Measurements from ENCODE around the gene CNTN5. TPM values are rescaled to one million over a fixed set of nuclear protein-coding genes. Genes with fewer than 3 reads are reported as not detected.

The CNTN5 gene
- polyA plus RNA-seq, 1 donor from 2014 or later, result 1.1 TPM

GRCh38 chr11:99593197-99593596 lies 572.4 kb downstream of the CNTN5 start:
- Histone ChIP-seq H3K4me2 (ENCODE audit: low read length) (no peak overlapping the region), H3K9ac (ENCODE audit: low read length) (no peak overlapping the region), H3K27ac (ENCODE audit: low read length) (no peak overlapping the region), H4K20me1 (ENCODE audit: insufficient read depth) (no peaks in the 10 kb centered on the region), H3K79me2 (replicated peaks; ENCODE audit: insufficient read depth, low read length) (no peaks in the 10 kb centered on the region), H2AFZ (ENCODE audit: low read depth, low read length) (no peak overlapping the region), H3K27me3 (ENCODE audit: insufficient read depth, low read depth, low read length) (no peaks in the 10 kb centered on the region), H3K9me2 (ENCODE audit: insufficient read depth, low read length) (no peaks in the 10 kb centered on the region), H3K36me3 (ENCODE audit: insufficient read depth, low read length) (no peaks in the 10 kb centered on the region), H3K4me3 (ENCODE audit: low read length) (no peak overlapping the region), H3F3A (ENCODE audit: insufficient read depth, low read length, poor library complexity, severe bottlenecking) (no peaks in the 10 kb centered on the region), H3K9me3 (ENCODE audit: low read length) (no peaks in the 10 kb centered on the region)
- peak; percentile 83 for TF ChIP-seq EP300 (conservative IDR thresholded peaks at IDR 0.05; ENCODE audit: poor library complexity, severe bottlenecking)
- TF ChIP-seq EZH2 (IDR thresholded peaks at IDR 0.05; ENCODE audit: borderline replicate concordance, insufficient read depth, low read length, poor library complexity, severe bottlenecking), result no peak
- TF ChIP-seq POLR2AphosphoS5 (IDR thresholded peaks at IDR 0.05), result peak; percentile 58

GRCh38 chr11:99601179-99601578 lies 580.4 kb downstream of the CNTN5 start:
- H3K27me3 ChIP-seq (ENCODE audit: insufficient read depth, low read depth, low read length), result no peaks in the 10 kb centered on the region
- H2AFZ ChIP-seq (ENCODE audit: low read depth, low read length), result no peak overlapping the region
- H3K4me3 ChIP-seq (ENCODE audit: low read length), result no peak overlapping the region
- no peak overlapping the region for H3K27ac ChIP-seq (ENCODE audit: low read length)
- H3F3A ChIP-seq (ENCODE audit: insufficient read depth, low read length, poor library complexity, severe bottlenecking), result no peaks in the 10 kb centered on the region
- no peaks in the 10 kb centered on the region for H3K79me2 ChIP-seq (replicated peaks; ENCODE audit: insufficient read depth, low read length)
- H3K9me3 ChIP-seq (ENCODE audit: low read length), result no peaks in the 10 kb centered on the region
- no peak overlapping the region for H3K4me2 ChIP-seq (ENCODE audit: low read length)
- H4K20me1 ChIP-seq (ENCODE audit: insufficient read depth), result no peaks in the 10 kb centered on the region
- H3K36me3 ChIP-seq (ENCODE audit: insufficient read depth, low read length), result no peaks in the 10 kb centered on the region
- no peak overlapping the region for H3K9ac ChIP-seq (ENCODE audit: low read length)
- no peak for TF ChIP-seq POLR2AphosphoS5 (IDR thresholded peaks at IDR 0.05)
- no peak for TF ChIP-seq CTCF (IDR thresholded peaks at IDR 0.05; ENCODE audit: poor library complexity, severe bottlenecking)
- no peaks in the 10 kb centered on the region for H3K9me2 ChIP-seq (ENCODE audit: insufficient read depth, low read length)

GRCh38 chr11:99614352-99614751 lies 593.6 kb downstream of the CNTN5 start:
- H3K36me3 ChIP-seq (ENCODE audit: insufficient read depth, low read length), result no peaks in the 10 kb centered on the region

More at GRCh38 chr11:99614352-99614751, 593.6 kb downstream of the CNTN5 start:
- H3K27ac ChIP-seq (ENCODE audit: low read length), result no peak overlapping the region
- H3K4me2 ChIP-seq (ENCODE audit: low read length), result no peak overlapping the region
- H3K79me2 ChIP-seq (replicated peaks; ENCODE audit: insufficient read depth, low read length), result no peaks in the 10 kb centered on the region
- H3F3A ChIP-seq (ENCODE audit: insufficient read depth, low read length, poor library complexity, severe bottlenecking), result no peaks in the 10 kb centered on the region
- no peak overlapping the region for H3K4me3 ChIP-seq (ENCODE audit: low read length)
- no peaks in the 10 kb centered on the region for H3K9me2 ChIP-seq (ENCODE audit: insufficient read depth, low read length)
- no peaks in the 10 kb centered on the region for H3K27me3 ChIP-seq (ENCODE audit: insufficient read depth, low read depth, low read length)
- no peak for TF ChIP-seq MXI1 (conservative IDR thresholded peaks at IDR 0.05; ENCODE audit: poor library complexity, severe bottlenecking)
- no peak for TF ChIP-seq POLR2AphosphoS5 (IDR thresholded peaks at IDR 0.05)
- TF ChIP-seq SMC3 (conservative IDR thresholded peaks at IDR 0.05; ENCODE audit: poor library complexity), result no peak
- TF ChIP-seq REST (IDR thresholded peaks at IDR 0.05; ENCODE audit: borderline replicate concordance), result no peak
- H4K20me1 ChIP-seq (ENCODE audit: insufficient read depth), result no peaks in the 10 kb centered on the region
- no peak overlapping the region for H2AFZ ChIP-seq (ENCODE audit: low read depth, low read length)
- H3K9ac ChIP-seq (ENCODE audit: low read length), result no peak overlapping the region
- no peaks in the 10 kb centered on the region for H3K9me3 ChIP-seq (ENCODE audit: low read length)
